GM19193 (cell line): ENCODE measurements around the gene CTU1.

Source experiments
- POLR2A ChIP-seq: IDR thresholded peaks from 4 replicates; pipeline ENCODE4 v1.6.1; 2011; ENCODE audit not compliant: insufficient read depth, insufficient read length; ENCODE audit errors: extremely low read depth

The CTU1 gene

GRCh38 chr19:51099047-51099382, 9.2 kb downstream of the CTU1 start:
- no peak for TF ChIP-seq POLR2A

DNA sequence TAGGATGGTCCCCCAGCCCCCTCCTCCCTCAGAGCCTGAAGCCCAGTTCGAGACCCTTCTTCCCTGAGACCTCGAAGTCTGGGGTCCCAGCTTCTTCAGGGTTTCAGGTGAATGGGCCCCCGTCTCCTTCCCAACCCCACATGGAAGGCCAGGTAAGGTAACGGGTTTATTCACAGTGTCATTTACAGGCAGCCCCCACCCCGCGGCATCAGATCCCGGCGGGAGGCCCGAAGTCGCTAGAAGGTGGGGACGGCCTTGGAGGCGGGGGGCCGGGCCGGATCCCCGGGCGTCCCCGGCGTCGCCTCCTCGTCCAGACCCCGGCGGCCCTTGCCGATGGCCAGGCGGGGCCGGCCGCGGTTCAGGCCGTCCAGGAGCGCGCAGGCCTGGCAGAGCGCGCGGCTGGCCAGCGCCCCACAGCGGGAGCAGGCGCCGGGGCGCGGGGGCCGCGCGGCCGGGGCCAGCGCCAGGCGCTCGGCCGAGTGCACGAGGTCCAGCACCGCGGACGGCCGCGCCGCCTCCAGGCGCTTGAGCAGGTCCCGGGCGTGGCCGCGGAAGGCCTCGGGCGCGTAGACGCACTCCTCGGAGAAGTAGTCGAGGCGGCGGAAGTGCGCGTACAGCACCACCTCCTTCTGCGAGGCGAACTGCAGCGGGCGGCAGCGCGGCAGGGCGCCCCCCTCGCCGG, 9.7 kb downstream of the CTU1 start:
- no peak for TF ChIP-seq POLR2A

DNA sequence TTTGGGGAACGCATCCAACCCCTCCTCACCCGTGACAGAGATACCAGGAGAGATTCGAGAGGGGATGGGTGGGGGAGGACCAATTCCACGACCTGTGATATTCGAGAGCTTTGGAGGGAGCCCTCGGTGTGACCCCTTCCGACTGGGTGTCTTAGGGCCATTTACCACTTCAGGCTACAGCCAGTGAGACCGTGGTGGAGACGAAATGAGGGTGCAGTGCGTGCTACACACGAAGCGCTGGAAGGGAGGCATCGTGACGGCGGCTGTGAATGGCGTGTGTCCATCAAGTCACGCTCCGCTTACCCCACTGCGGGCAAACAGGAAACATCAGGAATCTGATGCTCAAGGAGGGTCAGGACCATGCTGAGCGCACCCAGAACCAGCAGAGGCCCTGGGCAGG, 10.4 kb downstream of the CTU1 start:
- TF ChIP-seq POLR2A = no peak

- no peak for TF ChIP-seq POLR2A
Measured at GRCh38 chr19:51097166-51097738, 11.0 kb downstream of the CTU1 start.

- TF ChIP-seq POLR2A = no peak
Measured at GRCh38 chr19:51096473-51097165, 11.6 kb downstream of the CTU1 start.

DNA sequence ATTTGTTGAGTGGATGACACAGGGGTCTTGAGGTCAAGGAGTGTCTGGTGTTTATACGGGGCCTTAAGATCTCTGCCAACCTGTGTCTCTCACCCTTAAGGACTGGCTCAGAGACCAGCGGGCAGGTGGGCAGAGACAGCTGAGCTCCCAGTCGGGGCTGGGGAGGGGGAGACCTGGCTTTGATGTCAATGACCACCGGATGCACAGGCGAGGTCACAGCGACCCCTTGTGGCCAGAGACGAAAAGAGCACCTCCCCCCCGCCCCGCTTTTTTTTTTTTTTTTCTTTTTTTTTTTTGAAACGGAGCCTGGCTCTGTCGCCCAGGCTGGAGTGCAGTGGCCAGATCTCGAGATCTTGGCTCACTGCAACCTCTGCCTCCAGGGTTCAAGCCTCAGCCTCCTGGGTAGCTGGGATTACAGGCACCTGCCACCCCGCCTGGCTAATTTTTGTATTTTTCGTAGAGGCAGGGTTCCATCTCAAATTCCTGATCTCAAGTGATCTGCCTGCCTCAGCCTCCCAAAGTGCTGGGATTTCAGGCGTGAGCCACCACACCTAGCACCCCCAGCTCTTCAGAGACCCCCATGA, 13.4 kb downstream of the CTU1 start:
- TF ChIP-seq POLR2A = no peak

DNA sequence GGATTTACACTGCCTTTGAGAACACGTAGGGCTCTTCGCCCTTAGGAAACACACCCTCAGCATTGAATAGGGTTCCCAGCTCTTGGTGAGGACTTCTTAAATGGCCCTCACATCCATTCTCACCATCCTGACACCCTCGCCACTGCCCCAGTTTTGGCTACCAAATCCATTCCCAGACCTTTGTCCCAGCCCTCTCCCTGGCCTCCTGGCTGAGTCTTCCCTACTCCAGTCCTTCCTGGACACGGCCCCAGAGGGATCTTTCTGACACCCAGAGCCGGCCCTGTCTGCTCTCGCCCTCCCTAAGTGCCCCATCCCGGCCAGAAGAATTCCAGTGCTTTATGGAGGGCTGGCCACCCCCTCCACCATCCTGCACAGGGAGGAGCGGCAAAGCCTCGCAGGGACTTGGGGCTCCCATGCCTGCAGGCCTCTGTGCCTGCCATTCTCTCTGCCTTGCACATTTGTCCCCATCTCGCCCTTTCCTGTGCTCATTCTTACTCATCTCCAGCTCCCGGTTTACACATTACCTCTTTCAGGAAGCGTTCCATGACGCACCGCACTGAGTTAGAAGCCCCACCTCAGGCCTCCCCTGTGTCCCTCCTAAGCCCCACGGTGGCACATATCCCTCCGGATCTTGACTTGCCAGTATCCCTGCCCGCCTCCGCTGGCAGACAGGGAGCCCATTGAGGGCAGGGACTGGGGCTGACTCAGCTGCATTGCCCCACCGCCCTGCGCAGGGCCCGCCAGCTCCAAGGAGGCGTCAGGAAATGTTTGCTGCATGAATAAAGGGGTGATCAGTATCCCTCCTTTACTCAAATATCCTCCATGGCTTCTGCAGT, 14.5 kb downstream of the CTU1 start:
- TF ChIP-seq POLR2A = no peak

- TF ChIP-seq POLR2A = no peak
Measured at GRCh38 chr19:51093101-51093500, 15.1 kb downstream of the CTU1 start.

- TF ChIP-seq POLR2A = no peak
Measured at GRCh38 chr19:51091895-51092873, 16.0 kb downstream of the CTU1 start.

GRCh38 chr19:51091126-51091525, 17.1 kb downstream of the CTU1 start:
- TF ChIP-seq POLR2A = no peak

DNA sequence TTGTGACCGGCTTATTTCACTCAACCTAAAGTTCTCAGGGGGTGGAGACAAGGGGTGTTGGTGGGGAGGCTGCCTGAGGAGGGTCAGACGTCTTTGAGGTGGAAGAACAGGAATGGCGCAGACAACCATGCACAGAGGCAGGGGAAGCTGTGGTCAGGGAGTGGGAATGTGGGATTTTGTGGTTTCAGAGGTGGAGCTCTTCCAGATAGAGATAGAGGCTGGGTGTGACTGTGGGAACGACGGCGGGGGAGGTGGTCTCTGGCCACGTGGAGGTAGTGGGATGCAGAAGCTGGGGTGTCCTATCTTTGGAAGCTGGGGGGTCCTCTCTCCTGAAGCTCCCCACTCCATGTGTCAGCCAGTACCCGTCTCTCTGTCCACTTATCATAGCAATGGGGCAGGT, 17.7 kb downstream of the CTU1 start:
- TF ChIP-seq POLR2A = no peak

DNA sequence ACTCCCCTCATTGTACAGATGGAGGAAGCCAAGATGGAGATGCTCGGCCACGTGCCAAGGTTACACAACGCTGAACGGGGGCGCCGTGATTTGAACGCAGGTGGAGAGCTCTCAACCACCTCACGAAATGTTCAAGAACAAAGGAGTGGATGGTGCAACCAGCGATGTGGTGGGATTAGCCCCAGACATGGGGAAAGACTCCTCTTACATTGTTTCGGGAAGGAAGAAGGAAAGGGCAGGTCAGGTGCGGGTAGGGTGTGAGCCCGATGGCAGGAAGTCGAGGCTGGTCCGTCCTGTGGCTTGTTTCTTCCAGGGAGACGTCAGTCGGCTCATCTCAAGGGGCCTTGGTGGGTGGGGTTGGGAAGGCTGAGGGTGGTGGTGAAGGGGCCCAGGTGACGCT, 18.4 kb downstream of the CTU1 start:
- no peak for TF ChIP-seq POLR2A

- TF ChIP-seq POLR2A = no peak
Measured at GRCh38 chr19:51086153-51086850, 21.9 kb downstream of the CTU1 start.

- TF ChIP-seq POLR2A = no peak
Measured at GRCh38 chr19:51084505-51084904, 23.7 kb downstream of the CTU1 start.

GRCh38 chr19:51083783-51084182, 24.4 kb downstream of the CTU1 start:
- no peak for TF ChIP-seq POLR2A
